Measurements from ENCODE around the gene OR7C2.

OR7C2 gene

GRCh38 chr19:14957464-14957863, 16.2 kb downstream of the OR7C2 start:
- TF ChIP-seq CTCF (conservative IDR thresholded peaks at IDR 0.05; ENCODE audit: control insufficient read depth, insufficient read depth, low read depth, low read length): no peak
- DNase-seq (ENCODE audit: low read depth): no peak
- H3K4me3 ChIP-seq (ENCODE audit: control insufficient read depth, low read depth, low read length): no peak overlapping the region

DNA sequence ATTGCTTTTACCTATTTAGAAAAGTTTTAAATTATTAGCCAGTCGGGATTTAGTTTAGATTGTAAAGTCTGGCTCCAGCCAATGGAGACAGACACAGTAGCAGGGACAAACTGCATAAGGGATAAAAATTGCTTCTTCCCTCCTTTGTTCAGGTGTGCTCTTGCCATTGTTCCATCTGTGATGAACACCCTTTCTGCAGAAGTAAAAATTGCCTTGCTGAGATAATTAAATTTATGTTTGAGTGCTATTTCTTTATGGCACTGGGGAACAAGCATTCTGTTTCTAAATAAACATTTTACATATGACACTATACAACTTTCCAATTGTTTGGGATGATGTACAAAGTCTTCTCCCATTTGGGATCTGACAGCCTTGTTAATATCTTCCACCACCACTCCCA, 18.0 kb downstream of the OR7C2 start:
- TF ChIP-seq CTCF (conservative IDR thresholded peaks at IDR 0.05; ENCODE audit: control insufficient read depth, insufficient read depth, low read depth, low read length): no peak
- H3K4me3 ChIP-seq (ENCODE audit: control insufficient read depth, low read depth, low read length): no peak overlapping the region
- no peak for DNase-seq (ENCODE audit: low read depth)

DNA sequence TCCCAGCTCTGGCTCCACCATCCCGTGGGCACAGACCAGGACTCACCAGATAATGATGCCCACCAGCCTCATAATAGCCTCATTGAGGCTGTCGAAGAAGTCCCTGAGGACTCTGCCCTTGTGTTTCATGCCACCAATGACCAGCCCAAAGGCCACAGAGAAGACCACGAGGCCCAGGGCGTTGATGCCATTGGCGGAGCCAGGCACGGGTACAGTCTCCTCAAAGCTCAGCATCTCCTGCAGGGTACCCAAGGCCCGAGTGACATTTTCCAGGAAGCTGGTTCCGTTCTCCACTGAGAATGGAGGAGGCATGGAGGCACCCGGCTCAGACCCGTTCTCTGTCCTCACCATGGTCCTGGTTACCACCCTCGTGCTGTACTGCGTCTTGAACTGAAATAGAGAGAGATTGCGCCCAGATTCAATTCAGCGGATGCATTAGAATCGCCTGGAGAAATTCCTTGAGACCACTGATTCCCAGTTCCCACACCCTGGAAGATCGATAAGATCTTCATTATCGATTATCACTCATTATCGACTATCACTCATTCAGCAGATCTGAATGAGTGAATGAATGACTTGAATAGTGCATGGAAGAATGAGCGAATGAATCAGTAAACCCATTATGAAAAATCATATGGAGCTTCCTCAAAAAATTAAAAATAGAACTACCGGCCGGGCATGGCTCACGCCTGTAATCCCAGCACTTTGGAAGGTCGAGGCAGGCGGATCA, 20.8 kb downstream of the OR7C2 start:
- no peak for TF ChIP-seq CTCF (conservative IDR thresholded peaks at IDR 0.05; ENCODE audit: control insufficient read depth, insufficient read depth, low read depth, low read length)
- DNase-seq (ENCODE audit: low read depth): no peak
- no peak overlapping the region for H3K4me3 ChIP-seq (ENCODE audit: control insufficient read depth, low read depth, low read length)

DNA sequence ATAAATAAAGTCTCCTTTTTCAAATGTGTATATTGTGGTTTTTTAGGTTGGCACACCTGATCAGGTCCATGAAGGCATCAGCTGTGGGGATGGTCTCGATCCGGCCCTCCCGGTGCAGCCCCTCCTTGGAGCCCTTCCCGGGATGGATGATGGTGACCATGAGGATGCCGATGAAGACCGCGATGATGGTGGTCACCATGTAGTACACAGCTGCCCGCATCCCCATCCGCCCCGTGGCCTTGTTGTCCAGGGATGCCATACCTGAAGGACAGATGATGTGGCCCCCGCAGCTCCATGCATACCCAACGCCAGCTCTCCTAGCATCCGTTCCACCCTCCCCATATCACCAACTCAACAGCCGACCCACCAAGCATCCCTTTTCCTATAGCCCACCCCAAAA, 27.0 kb downstream of the OR7C2 start:
- no peak for TF ChIP-seq CTCF (conservative IDR thresholded peaks at IDR 0.05; ENCODE audit: control insufficient read depth, insufficient read depth, low read depth, low read length)
- no peak overlapping the region for H3K4me3 ChIP-seq (ENCODE audit: control insufficient read depth, low read depth, low read length)
- no peak for DNase-seq (ENCODE audit: low read depth)

- no peak for TF ChIP-seq CTCF (conservative IDR thresholded peaks at IDR 0.05; ENCODE audit: control insufficient read depth, insufficient read depth, low read depth, low read length)
- H3K4me3 ChIP-seq (ENCODE audit: control insufficient read depth, low read depth, low read length): no peak overlapping the region
- DNase-seq (ENCODE audit: low read depth): no peak
Observed at GRCh38 chr19:14971474-14971873, 30.2 kb downstream of the OR7C2 start.

- DNase-seq (ENCODE audit: low read depth): no peak
- TF ChIP-seq CTCF (conservative IDR thresholded peaks at IDR 0.05; ENCODE audit: control insufficient read depth, insufficient read depth, low read depth, low read length): no peak
- no peak overlapping the region for H3K4me3 ChIP-seq (ENCODE audit: control insufficient read depth, low read depth, low read length)
Observed at GRCh38 chr19:14972676-14973075, 31.4 kb downstream of the OR7C2 start.

DNA sequence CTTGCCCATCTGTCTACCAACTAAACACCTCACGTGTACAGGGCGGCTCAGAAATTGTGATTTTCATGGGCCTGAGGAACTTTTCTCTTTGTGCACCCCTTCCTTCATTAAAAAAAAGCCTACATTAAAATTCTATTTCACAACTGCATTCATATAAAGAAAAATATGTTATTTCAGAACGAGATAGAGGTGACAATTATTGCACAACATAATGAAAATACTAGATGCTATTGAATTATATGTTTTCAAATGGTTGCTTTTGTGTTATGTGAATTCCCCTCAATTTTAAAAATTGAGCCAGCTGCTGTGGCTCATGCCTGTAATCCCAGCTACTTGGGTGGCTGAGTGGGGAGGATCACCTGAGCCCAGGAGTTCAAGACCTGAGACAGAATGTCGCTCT, 33.2 kb downstream of the OR7C2 start:
- H3K4me3 ChIP-seq (ENCODE audit: control insufficient read depth, low read depth, low read length): no peak overlapping the region
- DNase-seq (ENCODE audit: low read depth): no peak
- no peak for TF ChIP-seq CTCF (conservative IDR thresholded peaks at IDR 0.05; ENCODE audit: control insufficient read depth, insufficient read depth, low read depth, low read length)

Measured in fibroblast of mammary gland (primary cell).